Uterus (tissue), 2 donors: Measurements from ENCODE around the gene TRA2A.

Experiments
- POLR2A ChIP-seq, 2 donors: fragments of 450-650 bp; IDR thresholded peaks; one replicate each; pipeline ENCODE4 v1.6.1; 2016; ENCODE audit warnings: antibody characterized with exemption in 2 of 2, mild to moderate bottlenecking in 1 of 2, moderate library complexity in 1 of 2
- TF ChIP-seq, protein P1 (sequence below), 4 experiments: fragments of 200-600 bp in 2 of 4; fragments of 450-650 bp in 2 of 4; sonication (generic) in 2 of 4; IDR thresholded peaks; one replicate each; pipeline ENCODE4 v1.5.1; 2016 to 2019; ENCODE audit warnings: antibody characterized with exemption in 4 of 4, mild to moderate bottlenecking in 2 of 4, moderate library complexity in 1 of 4

GRCh38 chr7:23458044-23458443 is 73.7 kb downstream of the TRA2A start:
- TF ChIP-seq, protein P1, sequence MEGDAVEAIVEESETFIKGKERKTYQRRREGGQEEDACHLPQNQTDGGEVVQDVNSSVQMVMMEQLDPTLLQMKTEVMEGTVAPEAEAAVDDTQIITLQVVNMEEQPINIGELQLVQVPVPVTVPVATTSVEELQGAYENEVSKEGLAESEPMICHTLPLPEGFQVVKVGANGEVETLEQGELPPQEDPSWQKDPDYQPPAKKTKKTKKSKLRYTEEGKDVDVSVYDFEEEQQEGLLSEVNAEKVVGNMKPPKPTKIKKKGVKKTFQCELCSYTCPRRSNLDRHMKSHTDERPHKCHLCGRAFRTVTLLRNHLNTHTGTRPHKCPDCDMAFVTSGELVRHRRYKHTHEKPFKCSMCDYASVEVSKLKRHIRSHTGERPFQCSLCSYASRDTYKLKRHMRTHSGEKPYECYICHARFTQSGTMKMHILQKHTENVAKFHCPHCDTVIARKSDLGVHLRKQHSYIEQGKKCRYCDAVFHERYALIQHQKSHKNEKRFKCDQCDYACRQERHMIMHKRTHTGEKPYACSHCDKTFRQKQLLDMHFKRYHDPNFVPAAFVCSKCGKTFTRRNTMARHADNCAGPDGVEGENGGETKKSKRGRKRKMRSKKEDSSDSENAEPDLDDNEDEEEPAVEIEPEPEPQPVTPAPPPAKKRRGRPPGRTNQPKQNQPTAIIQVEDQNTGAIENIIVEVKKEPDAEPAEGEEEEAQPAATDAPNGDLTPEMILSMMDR (IDR thresholded peaks at IDR 0.05) = no peak
- no peak for TF ChIP-seq POLR2A (IDR thresholded peaks at IDR 0.05)
